ENCODE data around the gene GALNT2. TPM values are rescaled to one million over a fixed set of nuclear protein-coding genes. Genes with fewer than 3 reads are reported as not detected.

Gene GALNT2
- polyA plus RNA-seq, 2 donors: 11.2 to 15.3 TPM

DNA sequence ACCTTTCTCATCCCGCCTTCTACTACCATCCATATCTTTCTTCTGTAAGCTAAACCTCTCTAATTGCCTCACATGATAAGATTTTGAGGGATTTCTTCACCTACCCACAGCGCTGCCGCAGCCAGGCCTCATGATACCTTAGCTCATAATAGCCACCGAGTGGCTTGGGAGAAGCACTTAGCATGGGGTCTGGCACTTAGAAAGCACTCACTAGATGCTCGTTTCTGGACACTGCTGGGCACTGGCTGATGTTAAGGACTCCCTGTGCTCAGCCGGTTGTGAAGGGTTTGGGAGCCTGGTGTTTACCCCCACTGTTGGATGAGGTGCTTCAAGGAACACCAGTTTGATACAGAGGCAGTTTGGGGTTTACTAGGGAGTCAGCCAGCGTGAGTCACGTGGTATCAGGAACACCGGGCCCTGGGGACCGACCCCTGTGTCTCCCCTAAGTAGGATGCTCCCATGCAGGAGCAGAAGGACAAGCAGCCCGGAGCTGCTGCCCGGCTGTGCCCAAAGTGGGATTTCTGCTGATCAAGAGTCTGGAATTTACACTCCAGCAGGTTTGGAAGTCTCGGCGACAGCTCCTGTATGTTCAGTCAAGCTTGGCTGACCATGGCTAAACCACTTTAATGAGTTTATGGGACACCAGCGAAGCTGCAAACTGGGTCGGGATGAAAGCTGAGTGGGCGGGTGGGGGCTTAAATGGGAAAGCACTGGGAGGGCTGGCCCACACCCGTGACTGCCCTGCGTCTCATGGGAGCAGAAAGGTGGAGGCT, 63.3 kb downstream of the GALNT2 start:
- H3K36me3 ChIP-seq (ENCODE audit: control insufficient read depth in 2 of 2, insufficient read depth in 2 of 2, low read length in 1 of 2): no peaks in the 10 kb centered on the region
- no peak overlapping the region for H3K4me3 ChIP-seq (ENCODE audit: low read depth in 1 of 2, low read length in 2 of 2)
- H3K27ac ChIP-seq (ENCODE audit: low read depth in 2 of 2, low read length in 1 of 2): no peak overlapping the region
- H3K4me1 ChIP-seq (ENCODE audit: control insufficient read depth in 2 of 2, insufficient read depth in 2 of 2, low read length in 1 of 2): peaks cover 2 to 12% of the 10 kb centered on the region in 2 donors
- H3K9me3 ChIP-seq (ENCODE audit: control insufficient read depth in 2 of 2, insufficient read depth in 1 of 2, low read depth in 1 of 2, low read length in 1 of 2): no peaks in the 10 kb centered on the region
- H3K27me3 ChIP-seq (ENCODE audit: control insufficient read depth in 1 of 2, insufficient read depth in 2 of 2, low read length in 2 of 2): no peaks in the 10 kb centered on the region
- WGBS, 2 donors: 86 to 91% methylated on average over 19 of the region's 19 CpGs

DNA sequence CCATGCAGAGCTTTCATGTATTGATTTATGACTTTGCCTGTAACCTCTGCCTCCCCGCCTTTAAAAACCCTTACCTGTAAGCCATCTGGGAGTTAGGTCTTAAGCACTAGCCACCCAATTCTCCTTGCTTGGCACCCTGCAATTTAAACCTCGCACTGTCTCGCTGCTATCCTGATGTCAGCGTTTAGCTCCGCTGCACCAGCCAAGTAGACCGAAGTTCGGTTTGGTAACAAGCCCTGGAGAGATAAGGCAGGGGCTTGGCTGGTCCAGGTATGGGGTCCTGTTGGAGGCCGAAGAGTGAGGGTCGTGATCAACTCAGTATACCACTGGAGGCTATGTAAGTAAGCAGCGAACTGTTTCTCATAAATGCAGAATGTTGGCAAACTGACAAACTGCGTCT, 64.4 kb downstream of the GALNT2 start:
- no peak overlapping the region for H3K27ac ChIP-seq (ENCODE audit: low read depth in 2 of 2, low read length in 1 of 2)
- H3K9me3 ChIP-seq (ENCODE audit: control insufficient read depth in 2 of 2, insufficient read depth in 1 of 2, low read depth in 1 of 2, low read length in 1 of 2): no peaks in the 10 kb centered on the region
- no peak overlapping the region for H3K4me3 ChIP-seq (ENCODE audit: low read depth in 1 of 2, low read length in 2 of 2)
- H3K27me3 ChIP-seq (ENCODE audit: control insufficient read depth in 1 of 2, insufficient read depth in 2 of 2, low read length in 2 of 2): no peaks in the 10 kb centered on the region
- 78 to 96% methylated on average over 11 of the region's 11 CpGs for WGBS, 2 donors
- H3K4me1 ChIP-seq (ENCODE audit: control insufficient read depth in 2 of 2, insufficient read depth in 2 of 2, low read length in 1 of 2): peaks cover 0 to 4% of the 10 kb centered on the region in 2 donors
- no peaks in the 10 kb centered on the region for H3K36me3 ChIP-seq (ENCODE audit: control insufficient read depth in 2 of 2, insufficient read depth in 2 of 2, low read length in 1 of 2)

DNA sequence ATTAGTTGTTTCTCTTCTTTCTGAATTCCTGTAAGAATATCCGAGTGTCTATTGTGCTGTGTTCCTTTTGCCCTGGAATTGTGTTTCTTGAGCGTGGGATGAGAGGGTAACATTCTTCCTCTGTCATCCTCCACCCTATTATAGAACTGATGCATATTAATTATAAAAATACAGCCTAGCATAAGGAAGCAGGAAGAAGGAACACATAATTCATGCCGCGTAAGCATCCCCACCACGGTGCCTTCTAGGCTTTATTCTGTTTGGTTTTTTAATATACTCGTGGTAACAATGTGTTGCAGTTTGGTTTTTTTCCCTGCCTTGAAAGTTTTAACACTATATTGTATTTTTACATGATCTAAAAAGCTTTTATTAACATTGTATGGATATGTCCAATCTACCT, 65.7 kb downstream of the GALNT2 start:
- H3K27ac ChIP-seq (ENCODE audit: low read depth in 2 of 2, low read length in 1 of 2): no peak overlapping the region
- H3K9me3 ChIP-seq (ENCODE audit: control insufficient read depth in 2 of 2, insufficient read depth in 1 of 2, low read depth in 1 of 2, low read length in 1 of 2): no peaks in the 10 kb centered on the region
- WGBS, 2 donors: 63 to 72% methylated on average over 6 of the region's 6 CpGs
- H3K27me3 ChIP-seq (ENCODE audit: control insufficient read depth in 1 of 2, insufficient read depth in 2 of 2, low read length in 2 of 2): no peaks in the 10 kb centered on the region
- no peak overlapping the region for H3K4me3 ChIP-seq (ENCODE audit: low read depth in 1 of 2, low read length in 2 of 2)
- no peaks in the 10 kb centered on the region for H3K36me3 ChIP-seq (ENCODE audit: control insufficient read depth in 2 of 2, insufficient read depth in 2 of 2, low read length in 1 of 2)
- peaks cover 4 to 8% of the 10 kb centered on the region in 2 donors for H3K4me1 ChIP-seq (ENCODE audit: control insufficient read depth in 2 of 2, insufficient read depth in 2 of 2, low read length in 1 of 2)

DNA sequence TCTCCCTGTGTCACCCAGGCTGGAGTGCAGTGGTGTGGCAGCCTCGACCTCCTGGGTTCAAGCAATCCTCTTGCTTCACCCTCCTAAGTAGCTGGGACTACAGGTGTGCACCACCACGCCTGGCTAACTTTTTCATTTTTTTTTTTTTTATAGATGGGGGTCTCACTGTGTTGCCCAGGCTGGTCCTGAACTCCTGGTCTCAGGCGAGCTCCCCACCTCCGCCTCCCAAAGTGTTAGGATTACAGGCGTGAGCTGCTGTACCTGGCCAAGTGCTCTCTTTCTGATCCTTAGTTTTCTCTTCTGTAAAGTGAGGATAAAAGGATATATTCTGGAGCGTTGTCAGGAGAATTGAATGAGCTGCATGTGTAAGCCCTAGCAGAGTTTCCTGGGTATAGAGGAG, 68.7 kb downstream of the GALNT2 start:
- WGBS, 2 donors: 96 to 98% methylated on average over 6 of the region's 6 CpGs
- no peak overlapping the region for H3K27ac ChIP-seq (ENCODE audit: low read depth in 2 of 2, low read length in 1 of 2)
- H3K4me3 ChIP-seq (ENCODE audit: low read depth in 1 of 2, low read length in 2 of 2): no peak overlapping the region
- no peaks in the 10 kb centered on the region for H3K9me3 ChIP-seq (ENCODE audit: control insufficient read depth in 2 of 2, insufficient read depth in 1 of 2, low read depth in 1 of 2, low read length in 1 of 2)
- no peaks in the 10 kb centered on the region for H3K36me3 ChIP-seq (ENCODE audit: control insufficient read depth in 2 of 2, insufficient read depth in 2 of 2, low read length in 1 of 2)
- H3K4me1 ChIP-seq (ENCODE audit: control insufficient read depth in 2 of 2, insufficient read depth in 2 of 2, low read length in 1 of 2): peaks cover 9 to 10% of the 10 kb centered on the region in 2 donors
- H3K27me3 ChIP-seq (ENCODE audit: control insufficient read depth in 1 of 2, insufficient read depth in 2 of 2, low read length in 2 of 2): no peaks in the 10 kb centered on the region

DNA sequence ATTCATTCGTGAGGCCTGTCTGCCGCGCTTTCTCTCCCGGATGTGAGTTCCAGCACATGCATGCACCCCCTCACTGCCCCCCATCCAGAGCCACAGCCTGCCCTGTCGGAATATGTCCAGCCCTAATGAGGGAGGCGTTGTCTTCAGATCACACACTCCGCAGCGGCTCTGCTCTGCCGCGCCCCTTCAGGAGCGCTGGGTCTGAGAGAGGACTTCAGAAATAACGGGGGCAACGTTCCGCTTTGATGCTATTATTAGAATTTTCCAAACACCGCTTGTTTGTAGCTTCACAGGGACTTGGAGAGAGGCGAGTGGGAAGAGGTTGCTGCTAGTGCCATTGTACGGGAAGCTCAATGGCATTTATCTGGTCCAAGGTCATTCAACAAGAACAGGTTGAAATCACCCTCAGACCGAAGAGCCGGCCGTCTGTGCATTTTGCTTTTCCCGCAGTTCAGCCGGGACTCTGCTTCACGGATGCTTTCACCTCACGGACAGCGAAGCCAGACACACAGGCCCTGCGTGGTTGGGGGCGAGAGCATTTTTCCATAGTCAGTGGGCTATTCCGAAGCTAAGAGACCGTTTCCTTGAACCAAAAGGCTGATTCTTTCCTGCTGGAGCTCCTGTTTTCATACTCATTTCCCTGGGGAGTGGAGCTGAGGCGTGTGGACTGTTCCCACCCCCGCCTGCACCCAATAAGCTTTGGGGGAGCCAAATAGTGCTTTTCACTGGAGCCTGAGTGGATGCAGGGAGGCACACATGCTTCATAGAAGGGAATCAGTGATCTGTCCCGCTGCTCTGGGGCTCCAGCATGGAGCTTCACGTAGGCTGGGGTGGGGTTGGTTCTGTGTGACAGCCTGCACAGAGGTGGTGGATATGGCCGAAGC, 69.7 kb downstream of the GALNT2 start:
- Histone ChIP-seq H3K9me3 (ENCODE audit: control insufficient read depth in 2 of 2, insufficient read depth in 1 of 2, low read depth in 1 of 2, low read length in 1 of 2) (no peaks in the 10 kb centered on the region), H3K4me1 (ENCODE audit: control insufficient read depth in 2 of 2, insufficient read depth in 2 of 2, low read length in 1 of 2) (peaks cover 9 to 10% of the 10 kb centered on the region in 2 donors), H3K27me3 (ENCODE audit: control insufficient read depth in 1 of 2, insufficient read depth in 2 of 2, low read length in 2 of 2) (no peaks in the 10 kb centered on the region), H3K36me3 (ENCODE audit: control insufficient read depth in 2 of 2, insufficient read depth in 2 of 2, low read length in 1 of 2) (no peaks in the 10 kb centered on the region), H3K27ac (ENCODE audit: low read depth in 2 of 2, low read length in 1 of 2) (no peak overlapping the region), H3K4me3 (ENCODE audit: low read depth in 1 of 2, low read length in 2 of 2) (no peak overlapping the region)
- 76 to 80% methylated on average over 34 of the region's 34 CpGs for WGBS, 2 donors

DNA sequence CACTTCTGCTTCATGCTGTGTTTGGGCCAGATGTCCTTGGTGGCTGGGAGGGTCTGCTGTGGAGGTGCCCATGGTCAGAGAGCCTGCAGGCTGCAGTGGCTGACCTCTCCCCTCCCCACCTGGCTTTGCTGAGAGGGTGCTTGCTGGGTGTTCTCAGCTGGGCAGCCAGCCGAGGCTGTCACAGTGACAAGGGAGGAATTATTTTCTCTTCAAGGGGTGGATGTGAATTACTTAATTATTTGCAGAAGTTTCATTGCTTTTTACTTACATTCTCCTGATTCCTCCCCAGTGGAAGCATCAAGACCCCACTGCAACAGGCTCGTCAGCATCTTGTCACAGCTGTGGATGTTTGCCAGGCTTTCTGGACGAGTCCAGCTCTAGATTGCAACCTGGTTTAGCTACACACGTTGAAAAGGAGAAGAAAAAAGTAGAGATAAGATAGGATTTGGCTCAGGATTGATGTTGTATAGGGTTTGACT, 70.3 kb downstream of the GALNT2 start:
- H3K27ac ChIP-seq (ENCODE audit: low read depth in 2 of 2, low read length in 1 of 2): no peak overlapping the region
- no peak overlapping the region for H3K4me3 ChIP-seq (ENCODE audit: low read depth in 1 of 2, low read length in 2 of 2)
- H3K36me3 ChIP-seq (ENCODE audit: control insufficient read depth in 2 of 2, insufficient read depth in 2 of 2, low read length in 1 of 2): no peaks in the 10 kb centered on the region
- peaks cover 9 to 10% of the 10 kb centered on the region in 2 donors for H3K4me1 ChIP-seq (ENCODE audit: control insufficient read depth in 2 of 2, insufficient read depth in 2 of 2, low read length in 1 of 2)
- H3K27me3 ChIP-seq (ENCODE audit: control insufficient read depth in 1 of 2, insufficient read depth in 2 of 2, low read length in 2 of 2): no peaks in the 10 kb centered on the region
- no peaks in the 10 kb centered on the region for H3K9me3 ChIP-seq (ENCODE audit: control insufficient read depth in 2 of 2, insufficient read depth in 1 of 2, low read depth in 1 of 2, low read length in 1 of 2)
- WGBS, 2 donors: 54 to 60% methylated on average over 4 of the region's 4 CpGs

DNA sequence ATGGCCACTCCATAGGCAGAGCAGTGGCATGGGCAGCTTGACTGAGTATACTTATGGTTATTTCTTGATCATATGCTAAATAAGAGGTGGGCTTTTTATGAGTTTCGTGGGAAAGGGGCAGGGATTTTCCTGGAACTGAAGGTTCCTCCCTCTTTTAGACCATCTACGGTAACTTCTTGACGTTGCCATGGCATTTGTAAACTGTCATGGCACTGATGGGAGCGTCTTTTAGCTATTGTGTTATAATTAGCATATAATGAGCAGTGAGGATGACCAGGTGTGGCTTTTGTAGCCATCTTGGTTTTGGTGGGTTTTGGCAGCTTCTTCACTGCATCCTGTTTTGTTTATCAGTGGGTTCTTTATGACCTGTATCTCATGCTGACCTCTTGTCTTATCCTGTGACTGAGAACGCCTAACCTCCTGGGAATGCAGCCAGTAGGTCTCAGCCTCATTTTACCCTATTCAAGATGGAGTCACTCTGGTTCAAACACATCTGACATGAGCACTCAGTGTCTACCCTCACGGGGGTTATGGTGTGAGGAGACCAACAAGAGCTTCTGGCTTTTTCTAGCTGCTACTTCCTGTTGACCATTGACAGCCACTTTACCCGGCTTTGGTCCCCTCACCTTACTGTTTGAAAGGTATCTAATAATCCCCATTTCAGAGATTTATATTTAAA, 71.7 kb downstream of the GALNT2 start:
- no peak overlapping the region for H3K4me3 ChIP-seq (ENCODE audit: low read depth in 1 of 2, low read length in 2 of 2)
- WGBS, 2 donors: 87 to 92% methylated on average over 7 of the region's 7 CpGs

DNA sequence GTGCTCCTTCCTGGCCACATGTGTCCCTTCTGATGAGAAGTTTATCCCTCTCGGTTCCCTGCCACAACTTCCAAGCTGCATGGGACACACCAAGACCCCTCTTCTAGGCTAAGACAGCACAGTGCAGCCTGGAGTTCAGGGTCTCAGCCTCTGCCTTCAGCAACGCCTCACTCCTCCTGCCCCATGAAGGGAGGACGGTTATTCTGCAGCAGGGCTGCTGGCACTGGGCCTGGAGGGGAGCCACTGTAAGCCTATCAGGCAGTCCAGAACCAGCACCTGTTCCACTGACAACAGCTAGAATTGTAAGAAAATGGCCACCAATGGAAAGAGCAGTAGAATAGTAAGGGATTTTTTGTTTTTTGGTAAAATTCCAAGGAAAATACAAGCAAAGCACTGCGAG, 72.3 kb downstream of the GALNT2 start:
- Histone ChIP-seq H3K9me3 (ENCODE audit: control insufficient read depth in 2 of 2, insufficient read depth in 1 of 2, low read depth in 1 of 2, low read length in 1 of 2) (no peaks in the 10 kb centered on the region), H3K27me3 (ENCODE audit: control insufficient read depth in 1 of 2, insufficient read depth in 2 of 2, low read length in 2 of 2) (no peaks in the 10 kb centered on the region), H3K4me3 (ENCODE audit: low read depth in 1 of 2, low read length in 2 of 2) (no peak overlapping the region), H3K4me1 (ENCODE audit: control insufficient read depth in 2 of 2, insufficient read depth in 2 of 2, low read length in 1 of 2) (peaks cover 9 to 10% of the 10 kb centered on the region in 2 donors), H3K36me3 (ENCODE audit: control insufficient read depth in 2 of 2, insufficient read depth in 2 of 2, low read length in 1 of 2) (no peaks in the 10 kb centered on the region), H3K27ac (ENCODE audit: low read depth in 2 of 2, low read length in 1 of 2) (no peak overlapping the region)
- WGBS, 2 donors: 85 to 95% methylated on average over 4 of the region's 4 CpGs

More for the DNA sequence above, 71.7 kb downstream of the GALNT2 start:
- Histone ChIP-seq H3K4me1 (ENCODE audit: control insufficient read depth in 2 of 2, insufficient read depth in 2 of 2, low read length in 1 of 2) (peaks cover 9 to 10% of the 10 kb centered on the region in 2 donors), H3K9me3 (ENCODE audit: control insufficient read depth in 2 of 2, insufficient read depth in 1 of 2, low read depth in 1 of 2, low read length in 1 of 2) (no peaks in the 10 kb centered on the region), H3K27me3 (ENCODE audit: control insufficient read depth in 1 of 2, insufficient read depth in 2 of 2, low read length in 2 of 2) (no peaks in the 10 kb centered on the region), H3K36me3 (ENCODE audit: control insufficient read depth in 2 of 2, insufficient read depth in 2 of 2, low read length in 1 of 2) (no peaks in the 10 kb centered on the region), H3K27ac (ENCODE audit: low read depth in 2 of 2, low read length in 1 of 2) (no peak overlapping the region)

DNA sequence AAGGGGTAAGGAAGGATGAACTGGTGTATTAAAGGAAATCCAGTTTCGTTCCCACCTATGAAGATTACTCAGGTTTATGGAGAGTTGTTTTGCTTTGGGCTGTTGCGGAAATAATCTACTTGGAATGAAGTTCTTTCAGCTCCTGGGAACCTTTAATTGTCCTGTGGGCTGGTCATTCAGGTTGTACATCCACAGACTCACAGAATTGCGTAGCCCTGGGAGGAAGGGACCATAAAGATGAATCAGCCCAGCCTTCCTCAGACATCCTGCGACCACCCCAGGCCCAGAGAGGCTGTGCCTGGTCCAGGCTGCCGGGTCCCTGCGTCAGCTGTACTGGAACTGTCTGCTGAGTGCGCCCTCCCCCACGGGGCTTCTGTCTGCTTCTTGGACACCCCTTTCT, 72.7 kb downstream of the GALNT2 start:
- H3K27me3 ChIP-seq (ENCODE audit: control insufficient read depth in 1 of 2, insufficient read depth in 2 of 2, low read length in 2 of 2): no peaks in the 10 kb centered on the region
- H3K27ac ChIP-seq (ENCODE audit: low read depth in 2 of 2, low read length in 1 of 2): no peak overlapping the region
- H3K36me3 ChIP-seq (ENCODE audit: control insufficient read depth in 2 of 2, insufficient read depth in 2 of 2, low read length in 1 of 2): no peaks in the 10 kb centered on the region
- H3K9me3 ChIP-seq (ENCODE audit: control insufficient read depth in 2 of 2, insufficient read depth in 1 of 2, low read depth in 1 of 2, low read length in 1 of 2): no peaks in the 10 kb centered on the region
- no peak overlapping the region for H3K4me3 ChIP-seq (ENCODE audit: low read depth in 1 of 2, low read length in 2 of 2)
- peaks cover 8 to 9% of the 10 kb centered on the region in 2 donors for H3K4me1 ChIP-seq (ENCODE audit: control insufficient read depth in 2 of 2, insufficient read depth in 2 of 2, low read length in 1 of 2)
- WGBS, 2 donors: 85 to 94% methylated on average over 8 of the region's 8 CpGs
